Peyer's patch (tissue), 4 donors: ENCODE measurements around the gene CAMKK1.

Experiments
- CTCF ChIP-seq, 6 experiments: fragments of 450-650 bp in 4 of 6; fragments of 200-600 bp in 2 of 6; sonication (generic) in 1 of 6; IDR thresholded peaks; one replicate each; pipeline ENCODE4 v1.5.1; 2017 to 2019; ENCODE audit warnings: antibody characterized with exemption in 6 of 6, mild to moderate bottlenecking in 3 of 6, moderate library complexity in 1 of 6
- POLR2A ChIP-seq, 2 donors: fragments of 450-650 bp; IDR thresholded peaks; one replicate each; pipeline ENCODE4 v1.5.1; 2017; ENCODE audit warnings: antibody characterized with exemption in 2 of 2, mild to moderate bottlenecking in 2 of 2, moderate library complexity in 2 of 2

GRCh38 chr17:3879591-3880417 is 13.0 kb downstream of the CAMKK1 start:
- TF ChIP-seq CTCF (IDR thresholded peaks at IDR 0.05) (no peak), POLR2A (IDR thresholded peaks at IDR 0.05) (no peak)
